HG03159 (cell line): ENCODE data around the gene RPL31.

Source experiments
- ATAC-seq: cut with Tn5 transposase; IDR thresholded peaks from one replicate; pipeline ENCODE4 v1.9.1; 2021; ENCODE audit warnings: mild to moderate bottlenecking, moderate library complexity; ENCODE audit not compliant: unreplicated experiment

Gene RPL31

GRCh38 chr2:101001691-101002561 is at the start of gene RPL31:
RPL31 (plus strand) TSS chr2:101002289; CDS start chr2:101002702, 413 bp downstream.
- ATAC-seq, result peak; percentile 95

- no peak for ATAC-seq
Measured at GRCh38 chr2:100952512-100952911, 49.6 kb upstream of the RPL31 start.

- no peak for ATAC-seq
Measured at GRCh38 chr2:100953406-100954043, 48.6 kb upstream of the RPL31 start.

- no peak for ATAC-seq
Measured at GRCh38 chr2:100954044-100954420, 48.1 kb upstream of the RPL31 start.

- no peak for ATAC-seq
Measured at GRCh38 chr2:100955226-100955625, 46.9 kb upstream of the RPL31 start.

GRCh38 chr2:100956081-100956480 is 46.0 kb upstream of the RPL31 start:
- ATAC-seq, result no peak

GRCh38 chr2:100957996-100958653 is 44.0 kb upstream of the RPL31 start:
- no peak for ATAC-seq

- ATAC-seq, result no peak
Measured at GRCh38 chr2:100959225-100959880, 42.7 kb upstream of the RPL31 start.

GRCh38 chr2:100960688-100961087 is 41.4 kb upstream of the RPL31 start:
- no peak for ATAC-seq

- no peak for ATAC-seq
Measured at GRCh38 chr2:100962366-100963025, 39.6 kb upstream of the RPL31 start.

GRCh38 chr2:100963026-100963375 is 39.1 kb upstream of the RPL31 start:
- ATAC-seq, result no peak

GRCh38 chr2:100964222-100964621 is 37.9 kb upstream of the RPL31 start:
- ATAC-seq, result no peak

- no peak for ATAC-seq
Measured at GRCh38 chr2:100964681-100965169, 37.4 kb upstream of the RPL31 start.

GRCh38 chr2:100965596-100965995 is 36.5 kb upstream of the RPL31 start:
- no peak for ATAC-seq

GRCh38 chr2:100967716-100968115 is 34.4 kb upstream of the RPL31 start:
- ATAC-seq, result no peak

GRCh38 chr2:100968146-100969145 is 33.6 kb upstream of the RPL31 start:
- no peak for ATAC-seq

GRCh38 chr2:100969998-100970397 is 32.1 kb upstream of the RPL31 start:
- ATAC-seq, result no peak

- ATAC-seq, result no peak
Measured at GRCh38 chr2:100971221-100971620, 30.9 kb upstream of the RPL31 start.

- ATAC-seq, result no peak
Measured at GRCh38 chr2:100972452-100972851, 29.6 kb upstream of the RPL31 start.
